Measurements from ENCODE around the gene SFT2D1. TPM values are rescaled to one million over a fixed set of nuclear protein-coding genes. Genes with fewer than 3 reads are reported as not detected.

SFT2D1 gene
- total and polyA plus RNA-seq, 9 of the 15 experiments (the other 6 are each of a cell fraction or from before 2014, with no cell fraction given), result 54.4 to 140 (median 74.6) TPM

DNA sequence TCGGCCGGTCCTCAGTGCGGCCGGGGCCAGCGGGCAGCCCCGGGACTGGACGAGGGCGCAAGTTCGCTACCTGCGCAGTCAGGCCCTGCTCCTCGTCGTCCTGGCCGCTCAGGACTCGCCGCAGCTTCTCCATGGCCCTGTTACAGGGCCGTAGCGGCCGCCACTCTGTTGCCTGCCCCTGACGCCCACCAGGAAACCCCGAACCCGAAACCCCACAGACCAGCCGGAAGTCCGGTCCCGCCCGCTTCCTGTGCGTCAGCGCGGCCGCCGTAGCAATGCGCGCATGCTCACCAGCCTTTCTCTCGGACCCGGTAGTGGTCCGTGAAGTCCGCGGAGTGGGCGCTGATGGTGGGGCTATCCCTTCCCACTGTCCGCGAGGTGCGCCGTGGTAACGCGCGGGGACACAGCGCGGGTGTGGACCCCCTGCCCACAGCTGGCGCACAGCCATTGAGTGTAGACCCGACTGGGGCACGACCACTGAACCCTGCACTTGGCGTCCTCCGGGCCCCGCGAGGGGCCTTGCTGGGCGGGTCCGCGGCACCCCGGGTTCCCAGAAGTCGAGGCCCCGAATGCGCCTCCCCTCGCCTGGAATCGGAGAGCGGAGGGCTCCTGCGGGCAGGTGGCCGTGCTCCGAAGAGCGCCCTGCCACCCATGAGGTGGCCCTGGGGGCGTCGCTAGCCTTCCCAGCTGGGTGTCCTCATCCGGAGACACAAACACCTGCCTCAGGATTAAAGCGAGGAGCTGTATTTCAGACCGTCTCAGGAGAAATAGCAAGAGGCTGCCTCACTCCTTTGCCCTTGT, at the start of gene SFT2D1 (continued):
- TF ChIP-seq SMARCE1 (IDR thresholded peaks at IDR 0.05) (no peak; the same call in 1 of the 2 replicates), COPS2 (conservative IDR thresholded peaks at IDR 0.05) (no peak), NFE2L1 (tag; IDR thresholded peaks at IDR 0.05; ENCODE audit: borderline replicate concordance, low read depth) (no peak), EZH2 (IDR thresholded peaks at IDR 0.05; ENCODE audit: borderline replicate concordance, low read depth, low read length) (no peak), SMAD3 (CRISPR knock-in tag; conservative IDR thresholded peaks at IDR 0.05) (no peak), ZNF449 (CRISPR knock-in tag; IDR thresholded peaks at IDR 0.05) (no peak), SUPT5H (IDR thresholded peaks at IDR 0.05) (peak; percentile 97), ZNF121 (CRISPR knock-in tag; conservative IDR thresholded peaks at IDR 0.05) (peak; percentile 99), PURB (CRISPR knock-in tag; IDR thresholded peaks at IDR 0.05; ENCODE audit: low read depth) (no peak), RFX5 (IDR thresholded peaks at IDR 0.05; ENCODE audit: low read depth, low read length) (no peak), HNRNPL (IDR thresholded peaks at IDR 0.05; ENCODE audit: low read depth, low read length) (peak; percentile 63; the same call in 1 of the 2 replicates), ZNF212 (CRISPR knock-in tag; IDR thresholded peaks at IDR 0.05) (no peak), E2F4 (CRISPR knock-in tag; IDR thresholded peaks at IDR 0.05; ENCODE audit: low read depth) (no peak; the same call in 1 of the 2 replicates), ZNF696 (CRISPR knock-in tag; conservative IDR thresholded peaks at IDR 0.05) (no peak), ESRRB (CRISPR knock-in tag; IDR thresholded peaks at IDR 0.05; ENCODE audit: borderline replicate concordance) (no peak), HNRNPK (IDR thresholded peaks at IDR 0.05; ENCODE audit: low read depth, low read length, poor library complexity, severe bottlenecking) (no peak), ZNF354B (CRISPR knock-in tag; IDR thresholded peaks at IDR 0.05) (no peak), DLX4 (CRISPR knock-in tag; IDR thresholded peaks at IDR 0.05) (no peak), GTF2A2 (tag; IDR thresholded peaks at IDR 0.05) (no peak), NR3C1 (CRISPR knock-in tag; IDR thresholded peaks at IDR 0.05) (no peak; the same call in none of the 2 replicates), NR2F6 (CRISPR knock-in tag; IDR thresholded peaks at IDR 0.05) (no peak)
- TF ChIP-seq, protein P1, sequence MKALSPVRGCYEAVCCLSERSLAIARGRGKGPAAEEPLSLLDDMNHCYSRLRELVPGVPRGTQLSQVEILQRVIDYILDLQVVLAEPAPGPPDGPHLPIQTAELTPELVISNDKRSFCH (CRISPR knock-in tag; IDR thresholded peaks at IDR 0.05), result no peak
- TF ChIP-seq, protein P1 (tag; IDR thresholded peaks at IDR 0.05), result no peak
- TF ChIP-seq, protein P2, sequence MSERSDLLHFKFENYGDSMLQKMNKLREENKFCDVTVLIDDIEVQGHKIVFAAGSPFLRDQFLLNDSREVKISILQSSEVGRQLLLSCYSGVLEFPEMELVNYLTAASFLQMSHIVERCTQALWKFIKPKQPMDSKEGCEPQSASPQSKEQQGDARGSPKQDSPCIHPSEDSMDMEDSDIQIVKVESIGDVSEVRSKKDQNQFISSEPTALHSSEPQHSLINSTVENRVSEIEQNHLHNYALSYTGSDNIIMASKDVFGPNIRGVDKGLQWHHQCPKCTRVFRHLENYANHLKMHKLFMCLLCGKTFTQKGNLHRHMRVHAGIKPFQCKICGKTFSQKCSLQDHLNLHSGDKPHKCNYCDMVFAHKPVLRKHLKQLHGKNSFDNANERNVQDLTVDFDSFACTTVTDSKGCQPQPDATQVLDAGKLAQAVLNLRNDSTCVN (CRISPR knock-in tag; IDR thresholded peaks at IDR 0.05), result no peak
- TF ChIP-seq, protein P3, sequence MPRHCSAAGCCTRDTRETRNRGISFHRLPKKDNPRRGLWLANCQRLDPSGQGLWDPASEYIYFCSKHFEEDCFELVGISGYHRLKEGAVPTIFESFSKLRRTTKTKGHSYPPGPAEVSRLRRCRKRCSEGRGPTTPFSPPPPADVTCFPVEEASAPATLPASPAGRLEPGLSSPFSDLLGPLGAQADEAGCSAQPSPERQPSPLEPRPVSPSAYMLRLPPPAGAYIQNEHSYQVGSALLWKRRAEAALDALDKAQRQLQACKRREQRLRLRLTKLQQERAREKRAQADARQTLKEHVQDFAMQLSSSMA (CRISPR knock-in tag; IDR thresholded peaks at IDR 0.05), result no peak
